Sigmoid colon (tissue), 7 donors: ENCODE results near the gene RUNX2. TPM values are rescaled to one million over a fixed set of nuclear protein-coding genes. Genes with fewer than 3 reads are reported as not detected.
A peak's percentile ranks its signal among the peaks of the same experiment; 100 is the strongest.

Experiments used
- DNase-seq: peaks from one replicate; pipeline ENCODE4 v3.0.0-alpha.2; 2019
- H3K27ac ChIP-seq, 4 donors: fragments of 200-600 bp; sonication (generic); one replicate each; pipeline ENCODE4 v1.5.1; 2016 to 2019; ENCODE audit warnings: mild to moderate bottlenecking in 1 of 4
- H3K27me3 ChIP-seq, 3 donors: fragments of 200-600 bp; sonication (generic); one replicate each; pipeline ENCODE4 v1.5.1; 2019; ENCODE audit warnings: mild to moderate bottlenecking in 1 of 3
- H3K36me3 ChIP-seq, 4 donors: fragments of 200-600 bp; sonication (generic); one replicate each; pipeline ENCODE4 v1.5.1; 2016 to 2019
- H3K4me1 ChIP-seq, 4 donors: fragments of 200-600 bp; sonication (generic); one replicate each; pipeline ENCODE4 v1.5.1; 2017 to 2019
- H3K4me3 ChIP-seq, 4 donors: fragments of 200-600 bp; sonication (generic); one replicate each; pipeline ENCODE4 v1.5.1; 2017 to 2019; ENCODE audit warnings: mild to moderate bottlenecking in 2 of 4, moderate library complexity in 1 of 4
- H3K9me3 ChIP-seq, 4 donors: fragments of 200-600 bp in 3 of 4; sonication (generic) in 3 of 4; one replicate each; pipeline versions ENCODE4 v1.5.1 to v1.6.1; 2013 to 2019
- EP300 ChIP-seq, 4 donors: sonication (generic); formaldehyde crosslinking; IDR thresholded peaks; one replicate each; pipeline ENCODE4 v1.6.1; 2017; ENCODE audit warnings: antibody characterized with exemption in 4 of 4
- POLR2A ChIP-seq, 2 donors: fragments of 450-650 bp; IDR thresholded peaks; one replicate each; pipeline ENCODE4 v1.6.1; 2016; ENCODE audit warnings: antibody characterized with exemption in 2 of 2, mild to moderate bottlenecking in 2 of 2, moderate library complexity in 2 of 2
- POLR2AphosphoS5 ChIP-seq, 4 donors: sonication (generic); formaldehyde crosslinking; IDR thresholded peaks; one replicate each; pipeline ENCODE4 v1.6.1; 2017; ENCODE audit warnings: antibody characterized with exemption in 4 of 4
- WGBS, 2 donors: extraction: QIAGEN DNeasy Blood & Tissue Kit; methylation state at CpG; one replicate each; pipeline ENCODE4 v1.1.7; 2013; 5-methylcytosine and 5-hydroxymethylcytosine counted together
- intact Hi-C: fragments of 100-400 bp; cut with DNase I; formaldehyde crosslinking; loops from one replicate; pipeline ENCODE4 v1.15.1; 2023
- polyA plus RNA-seq, 3 donors: library from polyadenylated mRNA; stranded (reverse); fragments of 200-250 nt; gene quantifications; one replicate each; pipeline ENCODE4 v1.2.3, GENCODE V29; 2013
- total RNA-seq, 4 donors: library from RNA; depleted of rRNA; stranded (reverse); fragments of >200 nt; gene quantifications; one replicate each; pipeline ENCODE4 v1.1.0, GENCODE V29; 2016
- TF ChIP-seq, protein P1 (sequence below), 4 experiments: fragments of 450-650 bp in 3 of 4; fragments of 200-600 bp in 1 of 4; IDR thresholded peaks; one replicate each; pipeline ENCODE4 v1.5.1; 2016 to 2019; ENCODE audit warnings: antibody characterized with exemption in 4 of 4, mild to moderate bottlenecking in 3 of 4, moderate library complexity in 2 of 4
- donor health status: healthy with polysubstance abuse.
- donor health status: Bipolar disorder and iron deficiency.
- donor health status: healthy.

The RUNX2 gene
- total and polyA plus RNA-seq, 7 donors = 0.92 to 4.7 (median 2.9) TPM

GRCh38 chr6:45445364-45445748, 117.2 kb downstream of the RUNX2 start:
- 5 to 17% methylated on average over 2 of the region's 2 CpGs for WGBS, 2 donors
- no peak for TF ChIP-seq POLR2A (IDR thresholded peaks at IDR 0.05)
- H3K27me3 ChIP-seq = no peaks in the 10 kb centered on the region
- no peak for DNase-seq
- peak overlapping the region; percentile 22 to 67 (median 48) for H3K27ac ChIP-seq
- intact Hi-C loops = no loop called here
- no peaks in the 10 kb centered on the region for H3K36me3 ChIP-seq
- no peaks in the 10 kb centered on the region for H3K9me3 ChIP-seq
- peaks cover 0 to 44% (median 24%) of the 10 kb centered on the region in 4 donors for H3K4me1 ChIP-seq
- peak overlapping the region in 1 of 4 donors; percentile 1 for H3K4me3 ChIP-seq

DNA sequence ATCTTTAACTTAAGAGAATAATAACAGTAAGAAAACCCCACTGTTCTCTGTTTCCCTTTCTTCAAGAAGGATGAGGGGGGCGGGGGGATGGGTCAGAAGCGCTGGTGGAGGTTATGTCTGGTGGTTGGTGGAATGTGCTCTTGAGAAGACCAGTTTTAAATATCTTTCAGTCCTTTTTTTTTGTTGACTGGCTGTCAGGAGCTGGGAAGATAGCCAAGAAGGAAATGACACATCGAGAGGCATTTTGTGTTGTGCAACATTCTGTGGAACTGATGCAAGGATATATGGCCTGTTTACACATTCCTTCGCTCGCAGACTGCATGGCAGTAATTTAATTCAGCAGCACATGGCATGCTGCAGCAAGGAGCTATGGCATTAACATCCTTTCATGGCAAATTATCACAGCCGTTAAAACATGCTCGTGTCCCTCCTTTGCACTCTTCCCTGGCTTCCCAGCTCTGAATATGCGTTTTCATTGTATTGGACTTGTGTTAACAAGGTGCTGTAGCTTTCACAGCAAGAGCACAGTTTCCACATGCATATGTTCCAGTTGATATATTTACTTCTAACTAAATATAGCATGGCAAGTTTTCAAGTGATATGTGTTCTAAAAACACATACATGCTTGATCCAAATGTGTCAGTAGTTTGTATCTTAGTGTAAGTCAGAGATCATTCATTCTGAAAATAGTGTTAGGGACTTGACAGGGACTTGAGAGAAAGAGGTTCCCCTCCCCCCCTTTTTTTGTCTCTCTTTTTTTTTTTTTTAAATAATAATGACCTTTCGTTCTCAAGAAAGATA, 117.8 kb downstream of the RUNX2 start:
- H3K27me3 ChIP-seq = no peaks in the 10 kb centered on the region
- no peaks in the 10 kb centered on the region for H3K36me3 ChIP-seq
- H3K4me3 ChIP-seq = peak overlapping the region in 1 of 4 donors; percentile 1
- peak overlapping the region; percentile 22 to 67 (median 52) for H3K27ac ChIP-seq
- 7 to 24% methylated on average over 9 of the region's 9 CpGs for WGBS, 2 donors
- TF ChIP-seq, protein P1, sequence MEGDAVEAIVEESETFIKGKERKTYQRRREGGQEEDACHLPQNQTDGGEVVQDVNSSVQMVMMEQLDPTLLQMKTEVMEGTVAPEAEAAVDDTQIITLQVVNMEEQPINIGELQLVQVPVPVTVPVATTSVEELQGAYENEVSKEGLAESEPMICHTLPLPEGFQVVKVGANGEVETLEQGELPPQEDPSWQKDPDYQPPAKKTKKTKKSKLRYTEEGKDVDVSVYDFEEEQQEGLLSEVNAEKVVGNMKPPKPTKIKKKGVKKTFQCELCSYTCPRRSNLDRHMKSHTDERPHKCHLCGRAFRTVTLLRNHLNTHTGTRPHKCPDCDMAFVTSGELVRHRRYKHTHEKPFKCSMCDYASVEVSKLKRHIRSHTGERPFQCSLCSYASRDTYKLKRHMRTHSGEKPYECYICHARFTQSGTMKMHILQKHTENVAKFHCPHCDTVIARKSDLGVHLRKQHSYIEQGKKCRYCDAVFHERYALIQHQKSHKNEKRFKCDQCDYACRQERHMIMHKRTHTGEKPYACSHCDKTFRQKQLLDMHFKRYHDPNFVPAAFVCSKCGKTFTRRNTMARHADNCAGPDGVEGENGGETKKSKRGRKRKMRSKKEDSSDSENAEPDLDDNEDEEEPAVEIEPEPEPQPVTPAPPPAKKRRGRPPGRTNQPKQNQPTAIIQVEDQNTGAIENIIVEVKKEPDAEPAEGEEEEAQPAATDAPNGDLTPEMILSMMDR (IDR thresholded peaks at IDR 0.05) = no peak
- TF ChIP-seq EP300 (IDR thresholded peaks at IDR 0.05) (peak in 2 of 4 donors; percentile 54 to 84), POLR2AphosphoS5 (IDR thresholded peaks at IDR 0.05) (peak; percentile 74 to 90 (median 84))
- no peaks in the 10 kb centered on the region for H3K9me3 ChIP-seq
- intact Hi-C loops = no loop called here
- peak; percentile 79 for DNase-seq
- peaks cover 0 to 44% (median 24%) of the 10 kb centered on the region in 4 donors for H3K4me1 ChIP-seq

DNA sequence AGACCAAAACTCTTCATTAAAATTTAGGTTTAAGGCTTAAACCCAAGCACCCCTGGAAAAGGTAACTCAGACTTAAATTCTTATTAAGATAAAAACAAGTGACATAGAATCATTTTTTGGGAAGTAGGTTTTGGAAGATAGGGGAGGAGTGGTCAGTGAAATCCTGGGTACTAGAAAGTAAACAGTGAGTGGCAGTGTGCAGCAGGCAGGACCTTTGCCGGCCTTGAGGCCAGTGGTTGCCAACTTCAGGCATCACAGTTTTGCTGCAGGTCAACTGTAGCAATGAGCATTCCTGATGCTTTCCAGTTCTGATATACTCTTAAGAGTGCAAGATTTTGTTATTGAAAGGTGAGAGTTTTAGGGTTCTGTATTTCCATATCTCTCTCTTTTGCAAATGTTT, 118.9 kb downstream of the RUNX2 start:
- intact Hi-C loops = no loop called here
- H3K4me1 ChIP-seq = peaks cover 0 to 44% (median 24%) of the 10 kb centered on the region in 4 donors
- no peak for TF ChIP-seq EP300 (IDR thresholded peaks at IDR 0.05)
- no peak for TF ChIP-seq POLR2AphosphoS5 (IDR thresholded peaks at IDR 0.05)
- TF ChIP-seq, protein P1 (IDR thresholded peaks at IDR 0.05) = no peak
- TF ChIP-seq POLR2A (IDR thresholded peaks at IDR 0.05) = no peak
- DNase-seq = no peak
- no peaks in the 10 kb centered on the region for H3K27me3 ChIP-seq
- no peaks in the 10 kb centered on the region for H3K36me3 ChIP-seq
- H3K27ac ChIP-seq = peak overlapping the region in 2 of 4 donors; percentile 63 to 67
- WGBS, 2 donors = 85 to 86% methylated on average over 1 of the region's 1 CpG
- H3K4me3 ChIP-seq = no peak overlapping the region
- no peaks in the 10 kb centered on the region for H3K9me3 ChIP-seq

- Histone ChIP-seq H3K9me3 (no peaks in the 10 kb centered on the region), H3K27ac (no peak overlapping the region), H3K4me1 (peaks cover 0 to 44% (median 24%) of the 10 kb centered on the region in 4 donors), H3K36me3 (no peaks in the 10 kb centered on the region), H3K4me3 (no peak overlapping the region), H3K27me3 (no peaks in the 10 kb centered on the region)
- DNase-seq = no peak
- TF ChIP-seq, protein P1 (IDR thresholded peaks at IDR 0.05) = no peak
- TF ChIP-seq EP300 (IDR thresholded peaks at IDR 0.05) = no peak
- no peak for TF ChIP-seq POLR2A (IDR thresholded peaks at IDR 0.05)
- TF ChIP-seq POLR2AphosphoS5 (IDR thresholded peaks at IDR 0.05) = no peak
- WGBS, 2 donors = 76 to 90% methylated on average over 2 of the region's 2 CpGs
- intact Hi-C loops = no loop called here
These were observed 119.6 kb downstream of the RUNX2 start for GRCh38 chr6:45447716-45448115.

DNA sequence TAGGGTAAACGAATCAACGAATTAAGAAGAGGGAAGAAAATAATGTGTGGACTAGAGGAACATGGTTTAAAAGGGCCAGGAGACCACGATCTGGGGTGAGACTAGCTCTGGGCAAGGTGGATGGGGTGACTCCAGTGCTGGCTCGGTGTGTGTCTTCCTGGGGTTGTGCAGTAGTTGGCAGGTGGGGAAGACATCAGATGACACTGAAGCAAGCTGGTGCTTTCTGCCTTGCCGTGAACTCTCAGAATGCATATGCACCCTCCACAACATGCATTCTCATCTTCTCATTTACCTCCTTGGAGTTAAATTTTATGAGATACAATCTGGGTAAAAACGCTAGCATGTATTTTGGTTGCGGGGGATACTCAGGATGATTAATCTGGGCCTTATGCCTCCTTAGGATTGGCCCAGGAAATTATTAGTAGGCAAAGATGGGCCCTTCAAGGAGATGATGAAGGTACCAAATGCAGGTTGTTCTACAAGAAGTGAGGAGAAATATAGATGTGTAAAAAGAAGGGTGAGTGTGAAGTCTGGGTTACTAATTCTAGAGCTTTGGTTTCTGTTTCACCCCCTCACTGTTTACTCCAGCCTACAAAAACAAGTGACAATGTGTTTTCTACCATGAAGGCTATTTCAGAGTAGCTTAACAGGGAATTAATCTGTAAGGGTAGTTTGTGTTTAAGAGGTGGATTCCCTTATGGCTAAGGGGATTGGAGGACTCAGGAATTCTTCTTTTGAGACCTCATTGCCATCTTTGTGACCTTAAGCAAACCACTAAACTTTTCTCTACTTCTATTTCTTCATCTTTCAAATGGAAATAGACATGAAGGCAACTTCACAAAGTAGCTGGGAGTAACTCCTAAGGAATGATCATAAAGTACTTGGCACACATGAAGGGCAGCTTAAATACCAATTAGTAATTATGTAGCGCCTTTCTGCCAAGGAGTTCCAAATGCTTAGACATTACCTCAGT, 120.6 kb downstream of the RUNX2 start:
- Histone ChIP-seq H3K27me3 (no peaks in the 10 kb centered on the region), H3K9me3 (no peaks in the 10 kb centered on the region), H3K4me3 (no peak overlapping the region), H3K27ac (peak overlapping the region in 2 of 4 donors; percentile 5 to 40), H3K36me3 (no peaks in the 10 kb centered on the region), H3K4me1 (peaks cover 0 to 46% (median 24%) of the 10 kb centered on the region in 4 donors)
- TF ChIP-seq POLR2AphosphoS5 (IDR thresholded peaks at IDR 0.05) = no peak
- TF ChIP-seq POLR2A (IDR thresholded peaks at IDR 0.05) = no peak
- no peak for TF ChIP-seq EP300 (IDR thresholded peaks at IDR 0.05)
- TF ChIP-seq, protein P1 (IDR thresholded peaks at IDR 0.05) = no peak
- intact Hi-C loops = no loop called here
- WGBS, 2 donors = 87 to 91% methylated on average over 8 of the region's 8 CpGs
- DNase-seq = no peak
